Neural progenitor cell (in vitro differentiated cells): ENCODE data around the gene RMI1.

Experiments used
- CTCF ChIP-seq: fragments of 200-600 bp; sonication (generic); IDR thresholded peaks from 2 replicates; pipeline ENCODE4 v1.5.1; 2017; ENCODE audit warnings: antibody characterized with exemption, mild to moderate bottlenecking
- EZH2 ChIP-seq: fragments of 200-600 bp; sonication (generic); IDR thresholded peaks from 2 replicates; pipeline ENCODE4 v1.6.1; 2017; ENCODE audit warnings: antibody characterized with exemption, mild to moderate bottlenecking, moderate library complexity

GRCh38 chr9:84045481-84046097, 65.0 kb downstream of the RMI1 start:
- TF ChIP-seq CTCF, result no peak
- no peak for TF ChIP-seq EZH2
